ENCODE data around the gene TRIM28.

DNA sequence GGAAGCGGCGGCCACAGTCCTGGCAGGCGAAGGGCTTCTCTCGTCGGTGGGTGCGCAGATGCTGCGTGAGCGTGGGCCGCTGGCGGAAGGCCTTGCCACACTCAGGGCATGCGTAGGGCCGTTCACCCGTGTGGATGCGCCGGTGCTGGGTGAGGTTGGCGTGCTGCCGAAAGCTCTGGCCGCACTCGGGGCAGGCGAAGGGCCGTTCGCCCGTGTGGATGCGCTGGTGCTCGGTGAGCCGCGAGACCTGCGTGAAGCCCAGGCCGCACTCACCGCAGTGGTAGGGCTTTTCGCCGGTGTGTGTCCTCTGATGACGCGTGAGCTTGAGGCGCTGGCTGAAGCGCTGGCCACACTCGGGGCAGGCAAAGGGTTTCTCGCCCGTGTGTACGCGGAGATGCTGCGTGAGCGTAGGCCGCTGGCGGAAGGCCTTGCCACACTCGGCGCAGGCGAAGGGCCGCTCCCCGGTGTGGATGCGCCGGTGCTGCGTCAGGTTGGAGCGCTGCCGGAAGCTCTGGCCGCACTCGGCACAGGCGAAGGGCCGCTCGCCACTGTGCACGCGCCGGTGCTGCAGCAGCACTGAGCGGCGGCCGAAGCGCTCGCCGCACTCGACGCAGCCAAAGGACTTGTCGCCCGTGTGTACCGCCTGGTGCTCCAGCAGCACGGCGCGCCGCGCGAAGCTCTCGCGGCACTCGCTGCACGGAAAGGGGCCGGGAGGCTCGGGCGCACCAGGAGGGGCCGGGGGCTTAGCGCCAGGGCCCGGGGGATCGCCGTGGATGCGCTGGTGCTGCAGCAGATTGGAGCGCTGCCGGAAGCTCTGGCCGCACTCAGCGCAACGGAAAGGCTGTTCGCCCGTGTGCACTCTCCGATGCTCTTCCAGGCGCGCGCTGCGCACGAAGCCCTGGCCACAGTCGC is 18.5 kb downstream of the TRIM28 start:
- no peak for TF ChIP-seq POLR2A (IDR thresholded peaks at IDR 0.05)
- TF ChIP-seq, protein P1, sequence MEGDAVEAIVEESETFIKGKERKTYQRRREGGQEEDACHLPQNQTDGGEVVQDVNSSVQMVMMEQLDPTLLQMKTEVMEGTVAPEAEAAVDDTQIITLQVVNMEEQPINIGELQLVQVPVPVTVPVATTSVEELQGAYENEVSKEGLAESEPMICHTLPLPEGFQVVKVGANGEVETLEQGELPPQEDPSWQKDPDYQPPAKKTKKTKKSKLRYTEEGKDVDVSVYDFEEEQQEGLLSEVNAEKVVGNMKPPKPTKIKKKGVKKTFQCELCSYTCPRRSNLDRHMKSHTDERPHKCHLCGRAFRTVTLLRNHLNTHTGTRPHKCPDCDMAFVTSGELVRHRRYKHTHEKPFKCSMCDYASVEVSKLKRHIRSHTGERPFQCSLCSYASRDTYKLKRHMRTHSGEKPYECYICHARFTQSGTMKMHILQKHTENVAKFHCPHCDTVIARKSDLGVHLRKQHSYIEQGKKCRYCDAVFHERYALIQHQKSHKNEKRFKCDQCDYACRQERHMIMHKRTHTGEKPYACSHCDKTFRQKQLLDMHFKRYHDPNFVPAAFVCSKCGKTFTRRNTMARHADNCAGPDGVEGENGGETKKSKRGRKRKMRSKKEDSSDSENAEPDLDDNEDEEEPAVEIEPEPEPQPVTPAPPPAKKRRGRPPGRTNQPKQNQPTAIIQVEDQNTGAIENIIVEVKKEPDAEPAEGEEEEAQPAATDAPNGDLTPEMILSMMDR (IDR thresholded peaks at IDR 0.05) = no peak
